WTC11 (cell line): ENCODE results near the gene PACSIN1. TPM values are rescaled to one million over a fixed set of nuclear protein-coding genes. Genes with fewer than 3 reads are reported as not detected.
A peak's percentile ranks its signal among the peaks of the same experiment; 100 is the strongest.

ENCODE experiments used
- ATAC-seq: fragments of 200-7000 bp; cut with Tn5 transposase; 2 replicates; pipeline ENCODE4 v1.10.0; 2021; ENCODE audit warnings: mild to moderate bottlenecking, moderate library complexity
- CTCF ChIA-PET: fragments of 300-600 bp; sonication (Branson Sonifier 250); formaldehyde crosslinking; loops from one replicate; lab custom pipeline; 2021; ENCODE audit warnings: antibody characterized with exemption; lab: Charles Lee
- POLR2A ChIA-PET: fragments of 350-600 bp; sonication (Branson Sonifier 250); formaldehyde crosslinking; loops from one replicate; lab custom pipeline; 2021; ENCODE audit warnings: antibody characterized with exemption; lab: Charles Lee
- DNase-seq: peaks from one replicate; pipeline ENCODE4 v3.0.0; 2021; ENCODE audit warnings: low spot score
- H3K27ac Mint-ChIP-seq: 2 replicates; pipeline ENCODE4 v1.8.0; 2021; ENCODE audit warnings: mixed read lengths
- H3K27me3 Mint-ChIP-seq: 2 replicates; pipeline ENCODE4 v1.8.0; 2021; ENCODE audit warnings: low read depth, mild to moderate bottlenecking, moderate library complexity, mixed read lengths
- H3K36me3 Mint-ChIP-seq: 2 replicates; pipeline ENCODE4 v1.8.0; 2021; ENCODE audit warnings: mixed read lengths
- H3K4me1 Mint-ChIP-seq: 2 replicates; pipeline ENCODE4 v1.8.0; 2022; ENCODE audit warnings: mixed read lengths
- H3K4me3 Mint-ChIP-seq: 2 replicates; pipeline ENCODE4 v1.8.0; 2021; ENCODE audit warnings: mild to moderate bottlenecking, moderate library complexity, mixed read lengths
- H3K9me3 Mint-ChIP-seq: 2 replicates; pipeline ENCODE4 v1.8.0; 2021; ENCODE audit warnings: mixed read lengths
- AFF4 ChIP-seq: sonication (generic); formaldehyde crosslinking; IDR thresholded peaks from 2 replicates; pipeline ENCODE4 v1.8.1; 2023; ENCODE audit warnings: mild to moderate bottlenecking, missing genetic modification reagents, borderline replicate concordance
- ARID4B ChIP-seq: sonication (generic); formaldehyde crosslinking; IDR thresholded peaks from 2 replicates; pipeline ENCODE4 v1.8.0; 2023; ENCODE audit warnings: missing genetic modification reagents, mild to moderate bottlenecking, borderline replicate concordance
- ATF1 ChIP-seq: sonication (generic); formaldehyde crosslinking; IDR thresholded peaks from 2 replicates; pipeline ENCODE4 v1.8.1; 2023; ENCODE audit warnings: mild to moderate bottlenecking, moderate library complexity, missing genetic modification reagents
- ATF2 ChIP-seq: sonication (generic); formaldehyde crosslinking; IDR thresholded peaks from 2 replicates; pipeline ENCODE4 v1.8.1; 2022; ENCODE audit warnings: low read depth, missing genetic modification reagents, borderline replicate concordance
- CREB1 ChIP-seq: sonication (generic); formaldehyde crosslinking; IDR thresholded peaks from 2 replicates; pipeline ENCODE4 v1.8.0; 2023; ENCODE audit warnings: mild to moderate bottlenecking, missing genetic modification reagents
- OVOL2 ChIP-seq: fragments of 250-450 bp; sonication (Bioruptor Pico); IDR thresholded peaks from 2 replicates; pipeline ENCODE4 v1.9.0; 2021; ENCODE audit warnings: mild to moderate bottlenecking, borderline replicate concordance
- SMAD3 ChIP-seq: sonication (generic); formaldehyde crosslinking; IDR thresholded peaks from 2 replicates; pipeline ENCODE4 v1.8.0; 2022; ENCODE audit warnings: missing genetic modification reagents, mild to moderate bottlenecking, borderline replicate concordance
- TEAD1 ChIP-seq: sonication (generic); formaldehyde crosslinking; IDR thresholded peaks from 2 replicates; pipeline ENCODE4 v1.8.0; 2022; ENCODE audit warnings: mild to moderate bottlenecking, missing genetic modification reagents
- ZNF281 ChIP-seq: sonication (generic); formaldehyde crosslinking; IDR thresholded peaks from 2 replicates; pipeline ENCODE4 v1.8.0; 2023; ENCODE audit warnings: mild to moderate bottlenecking, missing genetic modification reagents
- ZNF532 ChIP-seq: fragments of 250-450 bp; sonication (Bioruptor Pico); IDR thresholded peaks from 2 replicates; pipeline ENCODE4 v1.9.0; 2021; ENCODE audit warnings: mild to moderate bottlenecking, borderline replicate concordance
- total RNA-seq: library from RNA; stranded (reverse); gene quantifications from 3 replicates; pipeline ENCODE4 v1.2.3, GENCODE V29; 2021

PACSIN1 gene
- total RNA-seq, 1 experiment from 2014 or later = 12.6 TPM

GRCh38 chr6:34515473-34516387 is 49.9 kb downstream of the PACSIN1 start:
- ATAC-seq (no peak), DNase-seq (peak; percentile 9)
- CTCF ChIA-PET = interaction anchor here (1.2 to 3.0 kb wide), 6 partner anchors 11 to 94 kb away, joined by 3 to 11 read pairs (median 4); no protein-coding TSS in a partner anchor
- no peaks in the 10 kb centered on the region for H3K9me3 Mint-ChIP-seq
- H3K27ac Mint-ChIP-seq = no peak overlapping the region
- H3K36me3 Mint-ChIP-seq = no peaks in the 10 kb centered on the region
- H3K4me3 Mint-ChIP-seq = peak overlapping the region; percentile 94
- TF ChIP-seq AFF4 (CRISPR knock-in tag) (no peak), SMAD3 (no peak), ZNF532 (CRISPR knock-in tag) (no peak), CREB1 (CRISPR knock-in tag) (no peak), OVOL2 (CRISPR knock-in tag) (no peak), ATF1 (CRISPR knock-in tag) (no peak), ZNF281 (CRISPR knock-in tag) (no peak), ARID4B (no peak), TEAD1 (CRISPR knock-in tag) (no peak), ATF2 (CRISPR knock-in tag) (no peak)
- H3K4me1 Mint-ChIP-seq = peaks cover 28% of the 10 kb centered on the region
- POLR2A ChIA-PET = interaction anchor here (1.1 kb wide), 1 partner anchor 16 kb away, joined by 4 read pairs; no protein-coding TSS in a partner anchor
- H3K27me3 Mint-ChIP-seq = peaks cover 3% of the 10 kb centered on the region
